Uterus (tissue), 4 donors: Measurements from ENCODE around the gene TM9SF3. TPM values are rescaled to one million over a fixed set of nuclear protein-coding genes. Genes with fewer than 3 reads are reported as not detected.

Experiments
- DNase-seq, 2 donors: peaks; one replicate each; pipeline ENCODE4 v3.0.0-alpha.2; 2019 to 2020
- H3K27ac ChIP-seq, 2 donors: fragments of 200-600 bp; sonication (generic); 1 replicate in 1 of 2; 2 replicates in 1 of 2; pipeline ENCODE4 v1.5.1; 2016 to 2018
- H3K27me3 ChIP-seq, 2 donors: fragments of 200-600 bp; sonication (generic); one replicate each; pipeline ENCODE4 v1.5.1; 2018 to 2019; ENCODE audit warnings: control low read depth in 1 of 2
- H3K36me3 ChIP-seq, 2 donors: fragments of 200-600 bp; sonication (generic); one replicate each; pipeline ENCODE4 v1.5.1; 2019; ENCODE audit warnings: control low read depth in 1 of 2
- H3K4me1 ChIP-seq, 2 donors: fragments of 200-600 bp; sonication (generic); one replicate each; pipeline ENCODE4 v1.5.1; 2018 to 2019; ENCODE audit warnings: control low read depth in 1 of 2
- H3K4me3 ChIP-seq, 2 donors: fragments of 200-600 bp; sonication (generic); 1 replicate in 1 of 2; 2 replicates in 1 of 2; pipeline ENCODE4 v1.5.1; 2018 to 2019; ENCODE audit warnings: mild to moderate bottlenecking in 1 of 2
- H3K9me3 ChIP-seq, 2 donors: fragments of 200-600 bp; sonication (generic); one replicate each; pipeline ENCODE4 v1.5.1; 2019; ENCODE audit warnings: control low read depth in 1 of 2
- POLR2A ChIP-seq, 2 donors: fragments of 450-650 bp; IDR thresholded peaks; one replicate each; pipeline ENCODE4 v1.6.1; 2016; ENCODE audit warnings: antibody characterized with exemption in 2 of 2, mild to moderate bottlenecking in 1 of 2, moderate library complexity in 1 of 2
- intact Hi-C: fragments of 100-400 bp; cut with DNase I; formaldehyde crosslinking; loops from one replicate; pipeline ENCODE4 v1.15.1; 2023; ENCODE audit warnings: low total_unique reads
- total RNA-seq, 4 donors: library from RNA; depleted of rRNA in 3 of 4; stranded (reverse); fragments of >200 nt in 3 of 4; gene quantifications; one replicate each; pipeline versions ENCODE4 v1.1.0 to v1.2.4, GENCODE V29; 2014 to 2023
- TF ChIP-seq, protein P1 (sequence below), 4 experiments: fragments of 200-600 bp in 2 of 4; fragments of 450-650 bp in 2 of 4; sonication (generic) in 2 of 4; IDR thresholded peaks; one replicate each; pipeline ENCODE4 v1.5.1; 2016 to 2019; ENCODE audit warnings: antibody characterized with exemption in 4 of 4, mild to moderate bottlenecking in 2 of 4, moderate library complexity in 1 of 4
- donor health status: DM: yes; HTN: yes; CAD: no.

The TM9SF3 gene
- total RNA-seq, 4 donors from 2014 or later, result 86.8 to 210 (median 113) TPM

DNA sequence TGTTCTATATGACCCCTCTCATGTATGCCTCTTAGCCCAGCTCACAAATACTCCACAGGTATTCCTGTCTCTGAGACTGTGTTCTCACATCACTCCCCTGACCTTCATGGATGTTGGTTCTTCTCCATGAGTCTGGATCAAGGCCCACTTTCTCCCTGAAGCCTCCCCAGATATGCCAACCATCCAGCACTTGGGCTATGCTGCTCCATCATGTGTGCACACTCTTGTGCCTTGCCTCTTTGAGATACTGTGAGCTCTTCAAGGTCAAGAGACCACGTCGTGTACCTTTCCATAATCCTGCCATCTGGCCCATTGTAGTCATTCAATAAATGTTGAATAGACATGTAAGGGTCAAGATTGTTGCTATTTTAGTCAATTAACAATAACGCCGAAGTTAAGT lies 30.1 kb upstream of the TM9SF3 start:
- H3K27ac ChIP-seq, result no peak overlapping the region
- no peaks in the 10 kb centered on the region for H3K27me3 ChIP-seq
- H3K4me3 ChIP-seq, result no peak overlapping the region
- no peaks in the 10 kb centered on the region for H3K36me3 ChIP-seq
- intact Hi-C loops, result no loop called here
- H3K9me3 ChIP-seq, result no peaks in the 10 kb centered on the region
- no peaks in the 10 kb centered on the region for H3K4me1 ChIP-seq
- DNase-seq, result no peak
- TF ChIP-seq, protein P1, sequence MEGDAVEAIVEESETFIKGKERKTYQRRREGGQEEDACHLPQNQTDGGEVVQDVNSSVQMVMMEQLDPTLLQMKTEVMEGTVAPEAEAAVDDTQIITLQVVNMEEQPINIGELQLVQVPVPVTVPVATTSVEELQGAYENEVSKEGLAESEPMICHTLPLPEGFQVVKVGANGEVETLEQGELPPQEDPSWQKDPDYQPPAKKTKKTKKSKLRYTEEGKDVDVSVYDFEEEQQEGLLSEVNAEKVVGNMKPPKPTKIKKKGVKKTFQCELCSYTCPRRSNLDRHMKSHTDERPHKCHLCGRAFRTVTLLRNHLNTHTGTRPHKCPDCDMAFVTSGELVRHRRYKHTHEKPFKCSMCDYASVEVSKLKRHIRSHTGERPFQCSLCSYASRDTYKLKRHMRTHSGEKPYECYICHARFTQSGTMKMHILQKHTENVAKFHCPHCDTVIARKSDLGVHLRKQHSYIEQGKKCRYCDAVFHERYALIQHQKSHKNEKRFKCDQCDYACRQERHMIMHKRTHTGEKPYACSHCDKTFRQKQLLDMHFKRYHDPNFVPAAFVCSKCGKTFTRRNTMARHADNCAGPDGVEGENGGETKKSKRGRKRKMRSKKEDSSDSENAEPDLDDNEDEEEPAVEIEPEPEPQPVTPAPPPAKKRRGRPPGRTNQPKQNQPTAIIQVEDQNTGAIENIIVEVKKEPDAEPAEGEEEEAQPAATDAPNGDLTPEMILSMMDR (IDR thresholded peaks at IDR 0.05), result no peak
- TF ChIP-seq POLR2A (IDR thresholded peaks at IDR 0.05), result no peak

DNA sequence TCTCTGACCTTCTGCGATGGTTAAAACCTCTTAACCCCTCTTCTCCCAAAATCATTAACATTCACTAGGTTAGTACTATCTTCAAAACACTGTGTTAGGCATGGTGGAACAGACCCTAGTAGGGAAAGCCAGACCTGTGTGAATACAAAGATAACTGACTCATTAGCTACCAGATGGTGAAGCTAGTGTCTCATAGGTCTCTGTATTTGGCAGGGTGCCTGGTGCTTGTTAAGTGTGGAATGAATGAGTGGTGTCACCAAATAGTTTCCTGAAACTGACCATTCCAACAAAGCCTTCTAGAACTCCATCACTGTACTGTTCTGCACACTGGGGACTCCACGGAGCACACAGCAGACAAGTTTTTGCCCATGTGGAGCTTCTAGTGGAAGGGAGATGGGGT lies 27.7 kb upstream of the TM9SF3 start:
- Histone ChIP-seq H3K27ac (no peak overlapping the region), H3K9me3 (no peaks in the 10 kb centered on the region), H3K4me1 (no peaks in the 10 kb centered on the region), H3K27me3 (no peaks in the 10 kb centered on the region), H3K4me3 (no peak overlapping the region), H3K36me3 (no peaks in the 10 kb centered on the region)
- intact Hi-C loops, result no loop called here
- TF ChIP-seq, protein P1 (IDR thresholded peaks at IDR 0.05), result no peak
- no peak for DNase-seq

DNA sequence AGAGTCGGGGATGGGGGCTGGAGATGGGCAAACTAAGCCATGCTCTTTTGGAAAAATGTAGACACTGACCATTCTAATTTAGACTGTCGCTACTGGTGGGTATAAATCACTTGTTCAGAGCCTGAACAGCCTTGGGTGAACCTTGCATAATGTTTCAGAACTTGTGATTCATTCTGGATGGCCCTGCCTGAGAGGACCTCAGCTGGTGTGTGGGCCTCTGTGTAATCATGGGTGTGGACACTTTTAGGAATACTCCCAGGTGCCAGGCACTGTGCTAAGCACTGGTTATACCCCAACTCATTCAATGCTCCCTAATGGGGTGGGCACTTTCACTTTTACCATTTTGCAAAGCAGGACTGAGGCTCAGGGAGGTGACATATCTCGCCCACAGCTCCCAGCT lies 26.8 kb upstream of the TM9SF3 start:
- H3K27ac ChIP-seq, result no peak overlapping the region
- TF ChIP-seq, protein P1 (IDR thresholded peaks at IDR 0.05), result no peak
- TF ChIP-seq POLR2A (IDR thresholded peaks at IDR 0.05), result no peak
- H3K9me3 ChIP-seq, result no peaks in the 10 kb centered on the region
- no peaks in the 10 kb centered on the region for H3K27me3 ChIP-seq
- no peak for DNase-seq
- intact Hi-C loops, result no loop called here
- no peaks in the 10 kb centered on the region for H3K4me1 ChIP-seq
- no peak overlapping the region for H3K4me3 ChIP-seq
- H3K36me3 ChIP-seq, result no peaks in the 10 kb centered on the region

DNA sequence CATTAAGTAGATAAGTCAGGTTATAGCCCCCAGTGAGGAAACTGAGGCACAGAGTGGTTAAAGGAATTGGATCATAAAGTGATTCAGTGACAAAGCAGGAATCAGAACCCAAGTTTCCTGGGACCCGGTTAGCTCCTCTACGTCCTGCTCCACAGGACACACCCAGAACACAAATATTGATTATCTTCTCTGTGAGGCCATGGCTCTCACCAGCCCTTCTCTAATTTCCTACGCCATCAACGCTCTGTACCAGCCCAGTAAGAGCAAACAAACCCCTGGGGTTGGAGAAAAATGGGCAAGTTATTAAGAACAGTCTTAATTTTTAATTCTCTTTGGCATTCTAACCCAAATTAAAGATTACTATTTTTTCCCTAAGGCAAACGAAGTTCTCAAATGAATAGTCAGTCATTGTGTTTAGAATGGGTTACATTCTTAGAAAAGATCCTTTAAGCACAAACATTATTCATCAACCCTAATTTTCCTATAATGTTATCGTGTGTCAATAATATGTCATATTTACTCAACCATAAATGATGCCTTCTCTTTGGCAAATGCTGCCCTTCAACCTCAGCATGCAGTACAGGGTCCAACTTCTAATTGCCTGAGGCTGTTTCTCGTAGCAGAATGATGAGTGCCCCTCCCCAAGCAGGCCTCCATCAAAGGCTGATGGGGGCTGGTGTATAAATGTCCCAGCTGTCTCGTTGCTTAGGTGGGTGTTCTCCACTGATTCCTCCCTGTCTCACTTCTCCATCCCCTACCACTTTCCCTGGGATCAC lies 25.4 kb upstream of the TM9SF3 start:
- intact Hi-C loops, result no loop called here
- no peak for DNase-seq
- Histone ChIP-seq H3K9me3 (no peaks in the 10 kb centered on the region), H3K4me1 (no peaks in the 10 kb centered on the region), H3K27ac (no peak overlapping the region), H3K36me3 (no peaks in the 10 kb centered on the region), H3K27me3 (no peaks in the 10 kb centered on the region), H3K4me3 (no peak overlapping the region)
- TF ChIP-seq POLR2A (IDR thresholded peaks at IDR 0.05), result no peak
- TF ChIP-seq, protein P1 (IDR thresholded peaks at IDR 0.05), result no peak

DNA sequence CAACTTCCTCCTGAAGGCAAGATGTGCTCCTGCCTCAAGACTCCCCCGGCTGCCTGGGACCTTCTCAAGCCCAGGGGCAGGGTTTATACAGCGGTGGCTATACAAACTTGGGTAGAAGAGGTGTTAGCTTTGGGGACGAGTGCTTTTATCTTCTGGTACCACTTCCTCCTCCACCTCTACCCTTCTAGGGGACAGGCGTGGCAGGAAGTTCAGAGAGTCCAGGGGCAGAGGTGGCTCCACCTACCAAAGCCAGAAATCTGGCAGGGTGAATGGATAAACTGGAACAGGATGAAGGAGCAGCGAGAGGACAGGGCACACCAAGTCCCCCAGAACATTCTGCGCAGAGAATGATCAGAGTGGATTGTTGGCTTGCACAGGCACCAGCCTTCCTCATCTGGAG lies 24.0 kb upstream of the TM9SF3 start:
- intact Hi-C loops, result no loop called here
- H3K4me1 ChIP-seq, result no peaks in the 10 kb centered on the region
- no peaks in the 10 kb centered on the region for H3K27me3 ChIP-seq
- no peaks in the 10 kb centered on the region for H3K9me3 ChIP-seq
- no peaks in the 10 kb centered on the region for H3K36me3 ChIP-seq
- TF ChIP-seq POLR2A (IDR thresholded peaks at IDR 0.05), result no peak
- TF ChIP-seq, protein P1 (IDR thresholded peaks at IDR 0.05), result no peak
- no peak for DNase-seq
- H3K4me3 ChIP-seq, result no peak overlapping the region
- H3K27ac ChIP-seq, result no peak overlapping the region
